BLaER1 treated with 17β-estradiol and CSF1 and Interleukin-3, amounts not matched to agents 10 nM and 100 nM (cell line): ENCODE measurements around the gene CHMP4B.
A peak's percentile ranks its signal among the peaks of the same experiment; 100 is the strongest.

Experiments used
- H3K27ac ChIP-seq, 11 experiments: shearing (Covaris generic); formaldehyde crosslinking; 2 replicates each; pipeline ENCODE4 v1.8.1; 2022
- H3K27me3 ChIP-seq, 11 experiments: shearing (Covaris generic); formaldehyde crosslinking; 2 replicates each; pipeline ENCODE4 v1.8.1; 2022
- H3K36me3 ChIP-seq, 11 experiments: shearing (Covaris generic); formaldehyde crosslinking; 2 replicates each; pipeline ENCODE4 v1.8.1; 2022
- H3K4me1 ChIP-seq, 10 experiments: shearing (Covaris generic); formaldehyde crosslinking; 2 replicates each; pipeline ENCODE4 v1.8.1; 2022
- H3K4me2 ChIP-seq, 11 experiments: shearing (Covaris generic); formaldehyde crosslinking; 2 replicates each; pipeline ENCODE4 v1.8.1; 2022
- H3K4me3 ChIP-seq, 10 experiments: shearing (Covaris generic); formaldehyde crosslinking; 2 replicates each; pipeline ENCODE4 v1.8.1; 2022
- H3K9ac ChIP-seq, 11 experiments: shearing (Covaris generic); formaldehyde crosslinking; 2 replicates each; pipeline ENCODE4 v1.8.1; 2022
- H3K9me3 ChIP-seq, 11 experiments: shearing (Covaris generic); formaldehyde crosslinking; replicated peaks in 1 of 11; 2 replicates each; pipeline ENCODE4 v1.8.1; 2022
- H4K20me1 ChIP-seq, 11 experiments: shearing (Covaris generic); formaldehyde crosslinking; 2 replicates each; pipeline ENCODE4 v1.8.1; 2022
- Cebpa-rat ChIP-seq, 11 experiments: shearing (Covaris generic); IDR thresholded peaks; 2 replicates each; pipeline ENCODE4 v1.8.1; 2022

Gene CHMP4B

GRCh38 chr20:33863440-33864323 lies 52.5 kb downstream of the CHMP4B start:
- Histone ChIP-seq H3K4me1 (peaks cover 12 to 34% (median 22%) of the 10 kb centered on the region in 10 experiments), H4K20me1 (peaks cover 0 to 11% (median 0%) of the 10 kb centered on the region in 11 experiments; a peak in 5 of 22 replicates), H3K9ac (no peak overlapping the region), H3K4me2 (peak overlapping the region in 1 of 11 experiments; percentile 36; a peak in 1 of 22 replicates), H3K9me3 (no peaks in the 10 kb centered on the region), H3K36me3 (no peaks in the 10 kb centered on the region), H3K27ac (peak overlapping the region in 2 of 11 experiments; percentile 36; a peak in 2 of 22 replicates), H3K4me3 (no peak overlapping the region), H3K27me3 (no peaks in the 10 kb centered on the region)
- no peak for TF ChIP-seq Cebpa-rat (IDR thresholded peaks at IDR 0.05)

GRCh38 chr20:33864324-33864963 lies 53.3 kb downstream of the CHMP4B start:
- Histone ChIP-seq H4K20me1 (peaks cover 0 to 3% (median 0%) of the 10 kb centered on the region in 11 experiments; a peak in 3 of 22 replicates), H3K27me3 (no peaks in the 10 kb centered on the region), H3K36me3 (no peaks in the 10 kb centered on the region), H3K4me2 (no peak overlapping the region), H3K9ac (no peak overlapping the region), H3K4me1 (peaks cover 4 to 26% (median 15%) of the 10 kb centered on the region in 10 experiments), H3K9me3 (no peaks in the 10 kb centered on the region), H3K4me3 (no peak overlapping the region), H3K27ac (no peak overlapping the region)
- no peak for TF ChIP-seq Cebpa-rat (IDR thresholded peaks at IDR 0.05)

DNA sequence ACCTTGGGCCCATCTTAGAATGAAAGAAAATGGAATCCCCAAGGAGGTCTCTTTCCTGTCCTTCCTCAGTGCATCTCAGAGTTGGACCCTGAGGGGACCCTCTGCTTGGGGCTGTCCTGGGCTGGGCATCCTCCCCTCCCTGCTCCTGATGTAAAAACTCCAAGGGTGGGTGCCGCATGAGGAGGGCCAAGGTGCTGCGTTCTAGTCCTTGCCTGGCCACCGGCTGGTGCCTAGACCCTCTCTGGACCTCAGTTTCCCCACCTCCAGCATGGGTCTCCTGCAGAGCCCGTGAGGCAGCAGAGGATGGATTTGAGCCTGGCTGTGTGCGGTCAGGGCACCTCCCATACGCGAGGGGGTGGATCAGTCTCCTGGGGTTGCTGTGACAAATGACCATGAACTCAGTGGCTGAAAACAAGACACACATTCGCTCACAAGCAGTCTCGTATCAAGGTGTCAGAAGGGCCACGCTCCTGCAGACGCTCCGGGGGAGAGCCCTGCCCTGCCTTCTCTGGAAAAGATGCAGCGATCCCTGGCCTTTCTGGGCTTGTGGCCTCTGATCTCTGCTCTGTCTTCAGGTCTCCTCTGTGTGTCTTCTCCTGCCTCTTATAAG lies 54.7 kb downstream of the CHMP4B start:
- H3K4me3 ChIP-seq: no peak overlapping the region
- no peaks in the 10 kb centered on the region for H3K27me3 ChIP-seq
- no peak overlapping the region for H3K9ac ChIP-seq
- no peak overlapping the region for H3K27ac ChIP-seq
- no peaks in the 10 kb centered on the region; a peak in 3 of 22 replicates for H4K20me1 ChIP-seq
- no peaks in the 10 kb centered on the region for H3K9me3 ChIP-seq
- no peak for TF ChIP-seq Cebpa-rat (IDR thresholded peaks at IDR 0.05)
- H3K4me2 ChIP-seq: no peak overlapping the region
- H3K36me3 ChIP-seq: no peaks in the 10 kb centered on the region
- peaks cover 0 to 15% (median 8%) of the 10 kb centered on the region in 10 experiments; a peak in 12 of 20 replicates for H3K4me1 ChIP-seq

- H3K9ac ChIP-seq: no peak overlapping the region
- H3K4me1 ChIP-seq: peaks cover 0 to 12% (median 8%) of the 10 kb centered on the region in 10 experiments; a peak in 12 of 20 replicates
- no peaks in the 10 kb centered on the region for H3K36me3 ChIP-seq
- H3K4me2 ChIP-seq: no peak overlapping the region
- H4K20me1 ChIP-seq: no peaks in the 10 kb centered on the region; a peak in 3 of 22 replicates
- H3K4me3 ChIP-seq: no peak overlapping the region
- H3K27me3 ChIP-seq: no peaks in the 10 kb centered on the region
- no peak overlapping the region for H3K27ac ChIP-seq
- TF ChIP-seq Cebpa-rat (IDR thresholded peaks at IDR 0.05): no peak
- no peaks in the 10 kb centered on the region for H3K9me3 ChIP-seq
Measured at GRCh38 chr20:33866398-33867100, 55.4 kb downstream of the CHMP4B start.

DNA sequence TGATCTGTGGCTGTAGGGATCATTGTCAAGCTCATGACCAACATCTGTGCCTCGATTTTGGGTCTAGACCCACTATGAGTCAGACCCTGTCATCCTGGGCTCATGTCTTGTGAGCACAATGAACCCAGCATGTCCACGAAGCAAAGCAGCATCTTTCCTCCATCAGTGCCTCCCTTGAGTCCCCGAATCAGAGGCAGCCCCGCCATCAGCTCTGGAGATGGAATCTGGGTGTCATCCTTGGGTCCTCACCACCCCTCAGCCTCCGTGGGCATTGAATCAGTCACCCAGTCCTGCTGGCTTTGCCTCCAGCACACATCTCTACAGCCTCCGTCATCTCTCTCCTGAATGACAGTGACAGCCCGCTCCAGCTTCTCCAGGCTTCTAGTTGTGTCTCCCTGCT lies 56.9 kb downstream of the CHMP4B start:
- no peak for TF ChIP-seq Cebpa-rat (IDR thresholded peaks at IDR 0.05)
- H3K4me2 ChIP-seq: no peak overlapping the region

GRCh38 chr20:33868595-33868994 lies 57.4 kb downstream of the CHMP4B start:
- H3K27me3 ChIP-seq: no peaks in the 10 kb centered on the region
- no peaks in the 10 kb centered on the region; a peak in 3 of 22 replicates for H4K20me1 ChIP-seq
- H3K36me3 ChIP-seq: no peaks in the 10 kb centered on the region
- TF ChIP-seq Cebpa-rat (IDR thresholded peaks at IDR 0.05): no peak
- no peak overlapping the region for H3K27ac ChIP-seq
- H3K4me1 ChIP-seq: no peaks in the 10 kb centered on the region
- no peak overlapping the region for H3K4me2 ChIP-seq
- no peak overlapping the region for H3K4me3 ChIP-seq
- H3K9me3 ChIP-seq: no peaks in the 10 kb centered on the region
- H3K9ac ChIP-seq: no peak overlapping the region

More for the DNA sequence above, 56.9 kb downstream of the CHMP4B start:
- H4K20me1 ChIP-seq: no peaks in the 10 kb centered on the region; a peak in 3 of 22 replicates
- no peak overlapping the region for H3K9ac ChIP-seq
- H3K27ac ChIP-seq: no peak overlapping the region
- no peaks in the 10 kb centered on the region for H3K27me3 ChIP-seq
- H3K4me1 ChIP-seq: peaks cover 0 to 4% (median under 1%) of the 10 kb centered on the region in 10 experiments; a peak in 7 of 20 replicates
- no peaks in the 10 kb centered on the region for H3K9me3 ChIP-seq
- no peak overlapping the region for H3K4me3 ChIP-seq
- no peaks in the 10 kb centered on the region for H3K36me3 ChIP-seq

DNA sequence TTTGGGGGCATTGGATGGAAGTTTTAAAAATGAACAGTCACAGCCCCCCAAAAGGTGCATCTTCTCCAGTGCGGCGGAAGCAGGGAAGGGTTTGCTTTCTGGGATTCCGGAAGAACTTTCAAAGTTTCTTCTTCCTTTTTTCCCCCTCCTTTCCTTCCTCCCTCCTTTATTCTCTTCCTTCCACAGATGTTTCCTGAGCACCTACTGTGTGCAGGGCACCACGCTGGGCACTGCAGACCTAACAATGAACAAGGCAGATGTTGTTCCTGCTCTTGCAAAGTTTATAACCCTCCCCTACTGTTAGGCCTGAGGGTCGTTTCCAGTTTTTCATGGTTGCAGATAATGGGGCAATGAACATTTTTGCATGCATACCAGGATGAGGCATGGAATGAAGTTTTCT lies 58.1 kb downstream of the CHMP4B start:
- H3K9me3 ChIP-seq: no peaks in the 10 kb centered on the region
- no peak overlapping the region for H3K9ac ChIP-seq
- H4K20me1 ChIP-seq: no peaks in the 10 kb centered on the region; a peak in 2 of 22 replicates
- H3K4me1 ChIP-seq: no peaks in the 10 kb centered on the region
- no peak overlapping the region for H3K4me3 ChIP-seq
- H3K36me3 ChIP-seq: no peaks in the 10 kb centered on the region
- TF ChIP-seq Cebpa-rat (IDR thresholded peaks at IDR 0.05): no peak
- no peak overlapping the region for H3K27ac ChIP-seq
- H3K27me3 ChIP-seq: no peaks in the 10 kb centered on the region
- no peak overlapping the region for H3K4me2 ChIP-seq

GRCh38 chr20:33871362-33871761 lies 60.2 kb downstream of the CHMP4B start:
- H3K9me3 ChIP-seq: peaks cover 0 to 2% (median 0%) of the 10 kb centered on the region in 11 experiments; a peak in 1 of 22 replicates
- no peaks in the 10 kb centered on the region; a peak in 1 of 22 replicates for H4K20me1 ChIP-seq
- H3K4me1 ChIP-seq: peaks cover 0 to 10% (median 7%) of the 10 kb centered on the region in 10 experiments; a peak in 11 of 20 replicates
- no peak for TF ChIP-seq Cebpa-rat (IDR thresholded peaks at IDR 0.05)
- no peak overlapping the region for H3K27ac ChIP-seq
- no peaks in the 10 kb centered on the region for H3K27me3 ChIP-seq
- no peak overlapping the region for H3K4me2 ChIP-seq
- H3K4me3 ChIP-seq: no peak overlapping the region
- H3K36me3 ChIP-seq: no peaks in the 10 kb centered on the region
- no peak overlapping the region for H3K9ac ChIP-seq
